AG04450 (cell line): ENCODE data around the gene CPNE4. TPM values are rescaled to one million over a fixed set of nuclear protein-coding genes. Genes with fewer than 3 reads are reported as not detected.

Experiments
- CTCF ChIA-PET: fragments of 300-600, 350-600 bp; formaldehyde crosslinking; extraction: SDS; loops from one replicate; lab custom pipeline; 2022; ENCODE audit warnings: antibody characterized with exemption, inconsistent platforms; lab: Charles Lee
- POLR2A ChIA-PET: fragments of 350-600 bp; formaldehyde crosslinking; extraction: SDS; loops from one replicate; lab custom pipeline; 2021; ENCODE audit warnings: antibody characterized with exemption, inconsistent platforms; lab: Yijun Ruan, JAX
- DNase-seq: peaks from one replicate; pipeline ENCODE4 v3.0.0-alpha.2; 2011; ENCODE audit warnings: low read depth, low spot score
- H3K27ac ChIP-seq: one replicate; pipeline ENCODE4 v1.5.1; 2012; ENCODE audit warnings: low read depth, low read length, control low read depth
- H3K27me3 ChIP-seq: one replicate; pipeline ENCODE4 v1.6.0; 2012; ENCODE audit warnings: low read length; ENCODE audit not compliant: control insufficient read depth, insufficient read depth
- H3K4me3 ChIP-seq: 2 replicates; pipeline ENCODE4 v1.5.1; 2011; ENCODE audit warnings: mild to moderate bottlenecking, low read depth, low read length, control low read depth
- H3K9me3 ChIP-seq: 2 replicates; pipeline ENCODE4 v1.5.1; 2012; ENCODE audit warnings: low read length; ENCODE audit not compliant: control insufficient read depth, insufficient read depth
- CTCF ChIP-seq: IDR thresholded peaks from 2 replicates; pipeline ENCODE4 v1.5.1; 2011; ENCODE audit warnings: low read depth, low read length, control low read depth, inconsistent platforms
- polyA plus RNA-seq: library from polyadenylated mRNA; depleted of rRNA; stranded (reverse); fragments of >200 nt; gene quantifications from 2 replicates; pipeline ENCODE4 v1.2.3, GENCODE V29; 2011

Gene CPNE4
- polyA plus RNA-seq, 1 experiment = not detected

DNA sequence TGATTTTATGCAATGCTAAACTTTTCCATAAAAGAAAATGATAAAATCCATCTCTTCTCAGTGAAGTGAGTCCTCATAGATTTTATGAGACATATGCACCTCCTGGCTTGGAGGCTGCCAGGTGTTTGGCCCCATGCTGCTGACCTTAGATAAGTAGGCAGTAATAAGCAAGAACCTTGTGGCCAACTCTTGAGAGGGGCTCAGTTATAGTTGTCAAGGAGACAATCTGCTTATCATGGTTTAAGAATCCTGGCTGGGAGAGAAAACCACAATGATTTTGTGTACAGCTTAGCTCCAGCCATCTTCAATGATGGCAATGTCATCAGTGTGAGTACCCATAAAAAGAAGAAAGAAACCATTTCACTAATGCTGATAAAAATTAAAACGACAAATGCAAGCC, 252.1 kb downstream of the CPNE4 start:
- ChIA-PET POLR2A (no interaction called here), CTCF (interaction anchor here (0.9 kb wide), 1 partner anchor 10 kb away, joined by 3 read pairs; no protein-coding TSS in a partner anchor)

DNA sequence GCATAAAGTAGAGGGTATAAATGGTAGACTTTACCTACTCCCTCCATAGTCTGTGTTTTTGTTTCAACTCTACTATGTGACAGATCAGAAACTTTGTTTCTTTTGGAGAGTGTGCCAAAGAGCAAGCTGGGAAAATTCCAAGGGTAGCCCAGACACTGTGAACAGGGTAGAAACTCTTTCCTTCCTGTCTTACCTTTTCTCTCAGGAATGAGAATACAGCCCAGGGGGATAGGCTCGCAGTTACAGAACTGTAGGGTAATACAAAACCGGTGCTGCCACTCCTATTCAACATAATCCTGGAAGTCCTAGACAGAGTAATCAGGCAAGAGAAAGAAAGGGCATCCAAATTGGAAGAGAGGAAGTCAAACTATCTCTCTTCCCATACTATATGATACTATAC, 256.3 kb downstream of the CPNE4 start:
- H3K9me3 ChIP-seq = no peaks in the 10 kb centered on the region
- no peak for DNase-seq
- POLR2A ChIA-PET = no interaction called here
- CTCF ChIA-PET = no interaction called here
- TF ChIP-seq CTCF = no peak
- H3K27me3 ChIP-seq = no peaks in the 10 kb centered on the region
- H3K4me3 ChIP-seq = no peak overlapping the region
- no peak overlapping the region for H3K27ac ChIP-seq

More for the DNA sequence above, 252.1 kb downstream of the CPNE4 start:
- Histone ChIP-seq H3K4me3 (no peak overlapping the region), H3K27ac (no peak overlapping the region), H3K27me3 (no peaks in the 10 kb centered on the region), H3K9me3 (no peaks in the 10 kb centered on the region)
- TF ChIP-seq CTCF = no peak
- no peak for DNase-seq

GRCh38 chr3:131775650-131776049, 259.2 kb downstream of the CPNE4 start:
- Histone ChIP-seq H3K27me3 (no peaks in the 10 kb centered on the region), H3K27ac (no peak overlapping the region), H3K4me3 (no peak overlapping the region), H3K9me3 (no peaks in the 10 kb centered on the region)
- TF ChIP-seq CTCF = no peak
- DNase-seq = no peak
- ChIA-PET POLR2A (no interaction called here), CTCF (no interaction called here)

- Histone ChIP-seq H3K9me3 (no peaks in the 10 kb centered on the region), H3K4me3 (no peak overlapping the region), H3K27me3 (no peaks in the 10 kb centered on the region), H3K27ac (no peak overlapping the region)
- POLR2A ChIA-PET = no interaction called here
- CTCF ChIA-PET = interaction anchor here (1.2 kb wide), 1 partner anchor 23 kb away, joined by 3 read pairs; no protein-coding TSS in a partner anchor
- no peak for DNase-seq
- TF ChIP-seq CTCF = no peak
Measured at GRCh38 chr3:131772269-131773026, 262.4 kb downstream of the CPNE4 start.

DNA sequence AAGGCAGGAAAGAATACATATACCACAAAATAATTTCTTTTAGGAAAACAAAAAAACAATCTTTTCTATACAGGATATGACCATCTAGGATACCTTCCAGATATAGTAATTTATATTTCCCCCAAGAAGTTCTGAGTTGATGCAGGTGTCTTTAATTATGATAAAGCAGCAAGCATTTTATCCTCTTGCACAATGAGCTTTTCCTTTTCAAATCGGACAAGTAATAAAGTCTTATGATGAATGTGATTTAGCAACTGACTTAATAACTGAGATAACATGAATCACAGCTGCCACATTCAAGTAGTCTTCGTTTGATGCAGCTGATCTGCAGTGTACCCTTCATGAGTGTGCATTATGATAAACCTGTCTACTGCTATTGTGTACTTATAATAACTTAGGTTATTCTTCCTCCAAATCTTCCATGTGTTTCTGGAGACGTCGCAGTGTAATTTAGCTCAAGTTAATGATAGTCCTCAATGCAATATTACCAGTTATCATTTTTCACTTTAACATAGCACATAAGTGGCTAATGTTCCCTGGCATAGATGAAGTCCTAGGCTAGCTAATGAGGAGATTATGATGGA, 271.7 kb downstream of the CPNE4 start:
- H3K27me3 ChIP-seq = no peaks in the 10 kb centered on the region
- TF ChIP-seq CTCF = no peak
- POLR2A ChIA-PET = no interaction called here
- no peak overlapping the region for H3K4me3 ChIP-seq
- H3K27ac ChIP-seq = no peak overlapping the region
- H3K9me3 ChIP-seq = no peaks in the 10 kb centered on the region
- CTCF ChIA-PET = no interaction called here
- no peak for DNase-seq
